GM23338 (cell line): ENCODE measurements around the gene COL9A2. TPM values are rescaled to one million over a fixed set of nuclear protein-coding genes. Genes with fewer than 3 reads are reported as not detected.

ENCODE experiments used
- ATAC-seq: fragments of 200-7000 bp; cut with Tn5 transposase; 3 replicates; pipeline ENCODE4 v1.9.1; 2020
- DNase-seq: peaks from one replicate; pipeline ENCODE4 v3.0.0-alpha.2; 2015; ENCODE audit warnings: low spot score
- H2AFZ ChIP-seq: fragments of 200-600 bp; sonication (generic); 2 replicates; pipeline ENCODE4 v1.8.0; 2016; ENCODE audit warnings: antibody characterized with exemption, mild to moderate bottlenecking, moderate library complexity
- H3F3A ChIP-seq: fragments of 200-600 bp; sonication (generic); replicated peaks from 2 replicates; pipeline ENCODE4 v1.8.0; 2017; ENCODE audit warnings: antibody characterized with exemption, mixed run types, low read depth
- H3K27ac ChIP-seq: fragments of 200-600 bp; sonication (generic); 2 replicates; pipeline ENCODE4 v1.6.1; 2016; ENCODE audit warnings: low read depth
- H3K27me3 ChIP-seq: fragments of 200-600 bp; sonication (generic); 2 replicates; pipeline ENCODE4 v1.8.0; 2016; ENCODE audit warnings: mild to moderate bottlenecking, mixed run types, moderate library complexity; ENCODE audit not compliant: insufficient read depth
- H3K36me3 ChIP-seq: fragments of 200-600 bp; sonication (generic); 2 replicates; pipeline ENCODE4 v1.8.0; 2016; ENCODE audit warnings: mild to moderate bottlenecking; ENCODE audit not compliant: insufficient read depth
- H3K4me1 ChIP-seq: fragments of 200-600 bp; sonication (generic); 2 replicates; pipeline ENCODE4 v1.8.0; 2016; ENCODE audit warnings: mild to moderate bottlenecking, moderate library complexity; ENCODE audit not compliant: insufficient read depth
- H3K4me2 ChIP-seq: fragments of 200-600 bp; sonication (generic); 2 replicates; pipeline ENCODE4 v1.7.1; 2017; ENCODE audit warnings: mixed run types
- H3K4me3 ChIP-seq: fragments of 200-600 bp; sonication (generic); 2 replicates; pipeline ENCODE4 v1.6.1; 2016; ENCODE audit warnings: mixed run types
- H3K79me2 ChIP-seq: fragments of 200-600 bp; sonication (generic); replicated peaks from 2 replicates; pipeline ENCODE4 v1.8.0; 2017; ENCODE audit warnings: mild to moderate bottlenecking; ENCODE audit not compliant: insufficient read depth
- H3K9me2 ChIP-seq: fragments of 200-600 bp; sonication (generic); 2 replicates; pipeline ENCODE4 v1.8.0; 2017; ENCODE audit not compliant: insufficient read depth
- H4K20me1 ChIP-seq: fragments of 200-600 bp; sonication (generic); replicated peaks from 2 replicates; pipeline ENCODE4 v1.8.0; 2017; ENCODE audit warnings: mild to moderate bottlenecking; ENCODE audit not compliant: insufficient read depth
- H3K27ac Mint-ChIP-seq: 2 replicates; pipeline ENCODE4 v1.8.0; 2020; ENCODE audit warnings: inconsistent platforms, mild to moderate bottlenecking, moderate library complexity, mixed read lengths
- H3K27me3 Mint-ChIP-seq: 3 replicates; pipeline ENCODE4 v1.8.0; 2022; ENCODE audit warnings: low read depth, mild to moderate bottlenecking, moderate library complexity, mixed read lengths, inconsistent platforms; ENCODE audit not compliant: insufficient read depth, poor library complexity
- H3K36me3 Mint-ChIP-seq: 3 replicates; pipeline ENCODE4 v1.8.0; 2021; ENCODE audit warnings: low read depth, mild to moderate bottlenecking, inconsistent platforms, moderate library complexity, mixed read lengths
- H3K4me1 Mint-ChIP-seq: 3 replicates; pipeline ENCODE4 v1.8.0; 2020; ENCODE audit warnings: mild to moderate bottlenecking, inconsistent platforms, mixed read lengths
- H3K4me3 Mint-ChIP-seq: 3 replicates; pipeline ENCODE4 v1.8.0; 2021; ENCODE audit warnings: moderate library complexity, mild to moderate bottlenecking, inconsistent platforms, mixed read lengths
- H3K9me3 Mint-ChIP-seq: 3 replicates; pipeline ENCODE4 v1.8.0; 2020; ENCODE audit warnings: moderate library complexity, mild to moderate bottlenecking, inconsistent platforms, mixed read lengths
- CREB1 ChIP-seq: fragments of 250-450 bp; sonication (Bioruptor Pico); IDR thresholded peaks from 2 replicates; pipeline ENCODE4 v1.5.0; 2020; ENCODE audit warnings: low read depth, mild to moderate bottlenecking, moderate library complexity
- CTCF ChIP-seq, 2 experiments: fragments of 200-600 bp in 1 of 2; sonication (generic) in 1 of 2; conservative IDR thresholded peaks; 2 replicates each; pipeline versions ENCODE4 v1.5.1 to v1.6.1; 2016 to 2017; ENCODE audit warnings: antibody characterized with exemption in 2 of 2, low read depth in 2 of 2, mild to moderate bottlenecking in 2 of 2, moderate library complexity in 1 of 2
- EZH2 ChIP-seq: fragments of 200-600 bp; sonication (generic); IDR thresholded peaks from one replicate; pipeline ENCODE4 v1.8.0; 2017; ENCODE audit warnings: antibody characterized with exemption, mild to moderate bottlenecking, low read depth; ENCODE audit not compliant: unreplicated experiment
- EZH2phosphoT487 ChIP-seq: fragments of 200-600 bp; sonication (generic); IDR thresholded peaks from one replicate; pipeline ENCODE4 v1.8.1; 2018; ENCODE audit warnings: antibody characterized with exemption; ENCODE audit not compliant: unreplicated experiment
- JUNB ChIP-seq: IDR thresholded peaks from one replicate; pipeline ENCODE4 v1.6.1; 2016; ENCODE audit warnings: antibody characterized with exemption; ENCODE audit not compliant: unreplicated experiment
- NANOG ChIP-seq: IDR thresholded peaks from 2 replicates; pipeline ENCODE4 v1.6.1; 2016; ENCODE audit warnings: antibody characterized with exemption, borderline replicate concordance
- STAT1 ChIP-seq: IDR thresholded peaks from one replicate; pipeline ENCODE4 v1.6.1; 2016; ENCODE audit warnings: antibody characterized with exemption; ENCODE audit not compliant: unreplicated experiment
- ZNF331 ChIP-seq: fragments of 250-450 bp; sonication (Bioruptor Pico); IDR thresholded peaks from 2 replicates; pipeline ENCODE4 v1.5.0; 2020; ENCODE audit warnings: low read depth, mild to moderate bottlenecking, moderate library complexity
- ZNF462 ChIP-seq: fragments of 250-450 bp; sonication (Bioruptor Pico); IDR thresholded peaks from 2 replicates; pipeline ENCODE4 v1.5.0; 2020; ENCODE audit warnings: mild to moderate bottlenecking, moderate library complexity
- polyA plus RNA-seq: library from polyadenylated mRNA; unstranded; fragments of >200 nt; fragmentation: Nextera tagmentation; extraction: Ambion mirVana; gene quantifications from 2 replicates; pipeline ENCODE4 v1.2.1, GENCODE V29; 2016
- total RNA-seq: library from RNA; depleted of rRNA; stranded (reverse); fragments of >200 nt; shearing (Covaris generic); gene quantifications from 2 replicates; pipeline ENCODE4 v1.2.3, GENCODE V29; 2014
- TF ChIP-seq, protein P1 (sequence below): IDR thresholded peaks from one replicate; pipeline ENCODE4 v1.6.1; 2018; ENCODE audit warnings: antibody characterized with exemption; ENCODE audit not compliant: unreplicated experiment

Gene COL9A2
- total and polyA plus RNA-seq, 2 experiments from 2014 or later: 2.6 to 2.8 TPM

- no peak overlapping the region for H3K4me3 ChIP-seq
- Mint-ChIP-seq H3K27ac (no peak overlapping the region), H3K9me3 (no peaks in the 10 kb centered on the region), H3K4me3 (no peak overlapping the region), H3K27me3 (peaks cover 4% of the 10 kb centered on the region), H3K36me3 (peaks cover 49% of the 10 kb centered on the region), H3K4me1 (no peaks in the 10 kb centered on the region)
- no peaks in the 10 kb centered on the region for H3K27me3 ChIP-seq
- no peaks in the 10 kb centered on the region for H3K4me1 ChIP-seq
- H3K4me2 ChIP-seq: no peak overlapping the region
- H3K9me2 ChIP-seq: no peaks in the 10 kb centered on the region
- ATAC-seq: no peak
- DNase-seq: no peak
- H2AFZ ChIP-seq: no peak overlapping the region
- H3K79me2 ChIP-seq: peaks cover 20% of the 10 kb centered on the region; the same call in 1 of the 2 replicates
- H3K27ac ChIP-seq: no peak overlapping the region
- peaks cover 42% of the 10 kb centered on the region for H3K36me3 ChIP-seq
- no peak for TF ChIP-seq ZNF462 (CRISPR knock-in tag)
- TF ChIP-seq ZNF331: no peak
- TF ChIP-seq CREB1 (CRISPR knock-in tag): no peak
- TF ChIP-seq EZH2phosphoT487: no peak
- no peak for TF ChIP-seq EZH2
- TF ChIP-seq NANOG: no peak
- TF ChIP-seq STAT1: no peak
- H4K20me1 ChIP-seq: peaks cover 13% of the 10 kb centered on the region
- H3F3A ChIP-seq: no peaks in the 10 kb centered on the region
Observed at GRCh38 chr1:40268211-40268610, 48.9 kb downstream of the COL9A2 start.

DNA sequence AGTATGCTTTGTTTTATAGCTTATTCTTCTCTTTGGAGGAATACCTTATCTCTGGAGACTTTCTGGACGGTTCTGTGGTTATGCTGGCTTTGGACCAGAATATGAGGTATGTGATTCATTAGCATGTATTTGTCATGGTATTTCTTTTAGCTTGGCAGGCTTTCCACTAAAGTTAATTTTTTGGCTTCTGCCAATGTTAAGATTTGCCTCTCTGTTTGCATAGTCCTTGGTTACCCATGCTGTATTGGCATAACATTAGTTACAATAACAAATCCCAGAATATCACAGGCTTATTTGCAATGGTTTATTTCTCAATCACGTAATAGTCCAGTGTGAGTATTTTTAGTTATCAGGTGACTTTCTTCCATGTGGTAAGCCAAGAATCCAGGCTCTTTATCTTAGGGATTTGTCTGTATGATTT, 49.3 kb downstream of the COL9A2 start:
- H3K27ac Mint-ChIP-seq: no peak overlapping the region
- H3K36me3 Mint-ChIP-seq: peaks cover 48% of the 10 kb centered on the region
- no peak overlapping the region for H3K4me3 Mint-ChIP-seq
- TF ChIP-seq CTCF (conservative IDR thresholded peaks at IDR 0.05; ENCODE audit: low read depth in 2 of 2) (no peak), CREB1 (CRISPR knock-in tag) (no peak), NANOG (no peak), EZH2 (no peak), JUNB (no peak)
- TF ChIP-seq, protein P1, sequence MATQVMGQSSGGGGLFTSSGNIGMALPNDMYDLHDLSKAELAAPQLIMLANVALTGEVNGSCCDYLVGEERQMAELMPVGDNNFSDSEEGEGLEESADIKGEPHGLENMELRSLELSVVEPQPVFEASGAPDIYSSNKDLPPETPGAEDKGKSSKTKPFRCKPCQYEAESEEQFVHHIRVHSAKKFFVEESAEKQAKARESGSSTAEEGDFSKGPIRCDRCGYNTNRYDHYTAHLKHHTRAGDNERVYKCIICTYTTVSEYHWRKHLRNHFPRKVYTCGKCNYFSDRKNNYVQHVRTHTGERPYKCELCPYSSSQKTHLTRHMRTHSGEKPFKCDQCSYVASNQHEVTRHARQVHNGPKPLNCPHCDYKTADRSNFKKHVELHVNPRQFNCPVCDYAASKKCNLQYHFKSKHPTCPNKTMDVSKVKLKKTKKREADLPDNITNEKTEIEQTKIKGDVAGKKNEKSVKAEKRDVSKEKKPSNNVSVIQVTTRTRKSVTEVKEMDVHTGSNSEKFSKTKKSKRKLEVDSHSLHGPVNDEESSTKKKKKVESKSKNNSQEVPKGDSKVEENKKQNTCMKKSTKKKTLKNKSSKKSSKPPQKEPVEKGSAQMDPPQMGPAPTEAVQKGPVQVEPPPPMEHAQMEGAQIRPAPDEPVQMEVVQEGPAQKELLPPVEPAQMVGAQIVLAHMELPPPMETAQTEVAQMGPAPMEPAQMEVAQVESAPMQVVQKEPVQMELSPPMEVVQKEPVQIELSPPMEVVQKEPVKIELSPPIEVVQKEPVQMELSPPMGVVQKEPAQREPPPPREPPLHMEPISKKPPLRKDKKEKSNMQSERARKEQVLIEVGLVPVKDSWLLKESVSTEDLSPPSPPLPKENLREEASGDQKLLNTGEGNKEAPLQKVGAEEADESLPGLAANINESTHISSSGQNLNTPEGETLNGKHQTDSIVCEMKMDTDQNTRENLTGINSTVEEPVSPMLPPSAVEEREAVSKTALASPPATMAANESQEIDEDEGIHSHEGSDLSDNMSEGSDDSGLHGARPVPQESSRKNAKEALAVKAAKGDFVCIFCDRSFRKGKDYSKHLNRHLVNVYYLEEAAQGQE: no peak
- ATAC-seq: no peak
- Histone ChIP-seq H3K27me3 (no peaks in the 10 kb centered on the region), H4K20me1 (peaks cover 10% of the 10 kb centered on the region), H3K79me2 (peaks cover 24% of the 10 kb centered on the region; the same call in 1 of the 2 replicates), H3K4me2 (no peak overlapping the region), H3K4me3 (no peak overlapping the region), H3K4me1 (no peaks in the 10 kb centered on the region), H3K9me2 (no peaks in the 10 kb centered on the region), H3K27ac (no peak overlapping the region), H2AFZ (no peak overlapping the region), H3K36me3 (peaks cover 43% of the 10 kb centered on the region), H3F3A (no peaks in the 10 kb centered on the region)
- H3K27me3 Mint-ChIP-seq: peaks cover 4% of the 10 kb centered on the region
- H3K9me3 Mint-ChIP-seq: no peaks in the 10 kb centered on the region
- H3K4me1 Mint-ChIP-seq: no peaks in the 10 kb centered on the region
- DNase-seq: no peak
